ENCODE data around the gene ROR1. TPM values are rescaled to one million over a fixed set of nuclear protein-coding genes. Genes with fewer than 3 reads are reported as not detected.

The ROR1 gene
- total and polyA plus RNA-seq, 9 donors = 7.2 to 22.4 (median 11.4) TPM

- DNase-seq = no peak
- WGBS (ENCODE audit: insufficient coverage) = no CpG with 5 or more reads among the region's 9 CpGs
- H3K4me1 ChIP-seq (ENCODE audit: control insufficient read depth, insufficient read depth, low read length) = no peaks in the 10 kb centered on the region
Measured at GRCh38 chr1:63847308-63847910, 73.6 kb downstream of the ROR1 start.

GRCh38 chr1:63848733-63849132, 74.9 kb downstream of the ROR1 start:
- Histone ChIP-seq H3K4me1 (ENCODE audit: control insufficient read depth, insufficient read depth, low read length) (no peaks in the 10 kb centered on the region), H3K4me3 (ENCODE audit: low read length) (no peak overlapping the region), H3K27me3 (ENCODE audit: control insufficient read depth, insufficient read depth, low read length) (no peaks in the 10 kb centered on the region), H3K9me3 (replicated peaks; ENCODE audit: control insufficient read depth, low read depth, low read length) (no peaks in the 10 kb centered on the region), H3K36me3 (ENCODE audit: control insufficient read depth, insufficient read depth, low read length) (no peaks in the 10 kb centered on the region), H3K27ac (ENCODE audit: low read length) (no peak overlapping the region)
- no peak for DNase-seq
- 80% methylated on average over 1 of the region's 4 CpGs for WGBS (ENCODE audit: insufficient coverage)

More at GRCh38 chr1:63847308-63847910, 73.6 kb downstream of the ROR1 start:
- H3K27me3 ChIP-seq (ENCODE audit: control insufficient read depth, insufficient read depth, low read length) = no peaks in the 10 kb centered on the region
- no peak overlapping the region for H3K4me3 ChIP-seq (ENCODE audit: low read length)
- no peaks in the 10 kb centered on the region for H3K9me3 ChIP-seq (replicated peaks; ENCODE audit: control insufficient read depth, low read depth, low read length)
- no peak overlapping the region for H3K27ac ChIP-seq (ENCODE audit: low read length)
- no peaks in the 10 kb centered on the region for H3K36me3 ChIP-seq (ENCODE audit: control insufficient read depth, insufficient read depth, low read length)

GRCh38 chr1:63849149-63849548, 75.3 kb downstream of the ROR1 start:
- no peak for DNase-seq
- H3K27me3 ChIP-seq (ENCODE audit: control insufficient read depth, insufficient read depth, low read length) = no peaks in the 10 kb centered on the region
- no peaks in the 10 kb centered on the region for H3K4me1 ChIP-seq (ENCODE audit: control insufficient read depth, insufficient read depth, low read length)
- no peaks in the 10 kb centered on the region for H3K36me3 ChIP-seq (ENCODE audit: control insufficient read depth, insufficient read depth, low read length)
- H3K9me3 ChIP-seq (replicated peaks; ENCODE audit: control insufficient read depth, low read depth, low read length) = no peaks in the 10 kb centered on the region
- no CpG with 5 or more reads among the region's 1 CpG for WGBS (ENCODE audit: insufficient coverage)
- H3K27ac ChIP-seq (ENCODE audit: low read length) = no peak overlapping the region
- H3K4me3 ChIP-seq (ENCODE audit: low read length) = no peak overlapping the region

- no peak for DNase-seq
- H3K36me3 ChIP-seq (ENCODE audit: control insufficient read depth, insufficient read depth, low read length) = no peaks in the 10 kb centered on the region
- H3K4me1 ChIP-seq (ENCODE audit: control insufficient read depth, insufficient read depth, low read length) = no peaks in the 10 kb centered on the region
- no CpG with 5 or more reads among the region's 3 CpGs for WGBS (ENCODE audit: insufficient coverage)
- no peak overlapping the region for H3K27ac ChIP-seq (ENCODE audit: low read length)
- no peaks in the 10 kb centered on the region for H3K27me3 ChIP-seq (ENCODE audit: control insufficient read depth, insufficient read depth, low read length)
- no peaks in the 10 kb centered on the region for H3K9me3 ChIP-seq (replicated peaks; ENCODE audit: control insufficient read depth, low read depth, low read length)
- no peak overlapping the region for H3K4me3 ChIP-seq (ENCODE audit: low read length)
Measured at GRCh38 chr1:63854091-63854490, 80.3 kb downstream of the ROR1 start.

GRCh38 chr1:63855942-63856341, 82.1 kb downstream of the ROR1 start:
- no peaks in the 10 kb centered on the region for H3K4me1 ChIP-seq (ENCODE audit: control insufficient read depth, insufficient read depth, low read length)
- no peaks in the 10 kb centered on the region for H3K36me3 ChIP-seq (ENCODE audit: control insufficient read depth, insufficient read depth, low read length)
- no peak for DNase-seq
- no peak overlapping the region for H3K4me3 ChIP-seq (ENCODE audit: low read length)
- H3K9me3 ChIP-seq (replicated peaks; ENCODE audit: control insufficient read depth, low read depth, low read length) = no peaks in the 10 kb centered on the region
- H3K27ac ChIP-seq (ENCODE audit: low read length) = no peak overlapping the region
- no peaks in the 10 kb centered on the region for H3K27me3 ChIP-seq (ENCODE audit: control insufficient read depth, insufficient read depth, low read length)
- no CpG with 5 or more reads among the region's 1 CpG for WGBS (ENCODE audit: insufficient coverage)

GRCh38 chr1:63856924-63857323, 83.1 kb downstream of the ROR1 start:
- Histone ChIP-seq H3K36me3 (ENCODE audit: control insufficient read depth, insufficient read depth, low read length) (no peaks in the 10 kb centered on the region), H3K4me1 (ENCODE audit: control insufficient read depth, insufficient read depth, low read length) (peaks cover 2% of the 10 kb centered on the region), H3K27me3 (ENCODE audit: control insufficient read depth, insufficient read depth, low read length) (no peaks in the 10 kb centered on the region), H3K9me3 (replicated peaks; ENCODE audit: control insufficient read depth, low read depth, low read length) (no peaks in the 10 kb centered on the region), H3K27ac (ENCODE audit: low read length) (no peak overlapping the region), H3K4me3 (ENCODE audit: low read length) (no peak overlapping the region)
- WGBS (ENCODE audit: insufficient coverage) = no CpG with 5 or more reads among the region's 4 CpGs
- DNase-seq = no peak

- Histone ChIP-seq H3K4me1 (ENCODE audit: control insufficient read depth, insufficient read depth, low read length) (peaks cover 2% of the 10 kb centered on the region), H3K4me3 (ENCODE audit: low read length) (no peak overlapping the region), H3K27ac (ENCODE audit: low read length) (no peak overlapping the region), H3K9me3 (replicated peaks; ENCODE audit: control insufficient read depth, low read depth, low read length) (no peaks in the 10 kb centered on the region), H3K27me3 (ENCODE audit: control insufficient read depth, insufficient read depth, low read length) (no peaks in the 10 kb centered on the region), H3K36me3 (ENCODE audit: control insufficient read depth, insufficient read depth, low read length) (no peaks in the 10 kb centered on the region)
- no CpG with 5 or more reads among the region's 2 CpGs for WGBS (ENCODE audit: insufficient coverage)
- DNase-seq = no peak
Measured at GRCh38 chr1:63857478-63857877, 83.7 kb downstream of the ROR1 start.

- Histone ChIP-seq H3K36me3 (ENCODE audit: control insufficient read depth, insufficient read depth, low read length) (no peaks in the 10 kb centered on the region), H3K9me3 (replicated peaks; ENCODE audit: control insufficient read depth, low read depth, low read length) (no peaks in the 10 kb centered on the region), H3K27ac (ENCODE audit: low read length) (no peak overlapping the region), H3K4me3 (ENCODE audit: low read length) (no peak overlapping the region), H3K4me1 (ENCODE audit: control insufficient read depth, insufficient read depth, low read length) (peaks cover 4% of the 10 kb centered on the region), H3K27me3 (ENCODE audit: control insufficient read depth, insufficient read depth, low read length) (no peaks in the 10 kb centered on the region)
- DNase-seq = no peak
Measured at GRCh38 chr1:63858153-63858552, 84.3 kb downstream of the ROR1 start.

- no peak for DNase-seq
- no peak overlapping the region for H3K4me3 ChIP-seq (ENCODE audit: low read length)
- peaks cover 4% of the 10 kb centered on the region for H3K4me1 ChIP-seq (ENCODE audit: control insufficient read depth, insufficient read depth, low read length)
- no peak overlapping the region for H3K27ac ChIP-seq (ENCODE audit: low read length)
- H3K27me3 ChIP-seq (ENCODE audit: control insufficient read depth, insufficient read depth, low read length) = no peaks in the 10 kb centered on the region
- no peaks in the 10 kb centered on the region for H3K9me3 ChIP-seq (replicated peaks; ENCODE audit: control insufficient read depth, low read depth, low read length)
- WGBS (ENCODE audit: insufficient coverage) = no CpG with 5 or more reads among the region's 3 CpGs
- H3K36me3 ChIP-seq (ENCODE audit: control insufficient read depth, insufficient read depth, low read length) = no peaks in the 10 kb centered on the region
Measured at GRCh38 chr1:63859480-63860275, 85.9 kb downstream of the ROR1 start.

- Histone ChIP-seq H3K27ac (ENCODE audit: low read length) (peak overlapping the region; percentile 60), H3K4me3 (ENCODE audit: low read length) (no peak overlapping the region), H3K36me3 (ENCODE audit: control insufficient read depth, insufficient read depth, low read length) (no peaks in the 10 kb centered on the region), H3K4me1 (ENCODE audit: control insufficient read depth, insufficient read depth, low read length) (peaks cover 4% of the 10 kb centered on the region), H3K27me3 (ENCODE audit: control insufficient read depth, insufficient read depth, low read length) (no peaks in the 10 kb centered on the region), H3K9me3 (replicated peaks; ENCODE audit: control insufficient read depth, low read depth, low read length) (no peaks in the 10 kb centered on the region)
- WGBS (ENCODE audit: insufficient coverage) = 15% methylated on average over 2 of the region's 6 CpGs
- peak; percentile 93 for DNase-seq
Measured at GRCh38 chr1:63861052-63861691, 87.4 kb downstream of the ROR1 start.
